Measurements from ENCODE around the gene SSPN.

SSPN gene

GRCh38 chr12:26187014-26187798, 8.2 kb upstream of the SSPN start:
- DNase-seq (ENCODE audit: low spot score): no peak

GRCh38 chr12:26188127-26188526, 7.2 kb upstream of the SSPN start:
- DNase-seq (ENCODE audit: low spot score): no peak

DNA sequence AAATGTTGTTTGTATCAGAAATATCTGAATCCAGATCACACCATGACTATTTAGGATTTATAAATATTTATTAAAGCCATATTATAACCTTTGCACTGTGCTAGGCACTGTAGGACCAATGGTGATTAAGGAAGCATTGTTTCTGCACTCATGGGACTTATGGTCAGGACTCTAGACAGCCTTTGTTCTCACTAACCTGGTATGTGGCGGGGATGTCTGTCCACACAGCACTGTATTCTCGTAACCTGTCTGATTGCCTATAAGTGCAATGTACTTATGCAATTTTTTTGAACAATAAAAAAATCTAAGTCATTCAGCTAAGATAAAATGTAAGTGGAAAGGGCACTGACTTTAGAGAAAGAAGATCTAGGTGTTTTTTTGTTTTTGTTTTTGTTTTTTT, 6.7 kb upstream of the SSPN start:
- no peak for DNase-seq (ENCODE audit: low spot score)

DNA sequence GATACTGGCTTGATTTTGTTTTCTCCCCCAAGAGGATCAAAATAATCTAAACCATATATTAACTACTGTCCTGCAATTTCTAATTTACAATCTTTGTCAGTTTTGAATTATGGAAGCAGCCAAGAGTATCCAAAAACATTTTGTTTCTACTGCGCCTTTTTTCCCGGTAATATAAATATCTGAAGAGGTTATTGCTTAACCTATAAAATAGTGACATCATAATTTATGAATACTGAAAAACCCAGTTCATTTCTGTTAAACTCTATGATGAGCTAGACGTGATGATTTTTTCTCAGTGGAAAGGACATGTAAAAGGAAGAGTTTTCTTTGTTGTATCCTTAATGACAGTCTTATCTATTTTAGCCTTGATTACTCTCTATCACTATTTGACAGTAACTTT, 3.2 kb upstream of the SSPN start:
- DNase-seq (ENCODE audit: low spot score): no peak

- DNase-seq (ENCODE audit: low spot score): no peak
Observed at GRCh38 chr12:26193539-26193938, 1.8 kb upstream of the SSPN start.

DNA sequence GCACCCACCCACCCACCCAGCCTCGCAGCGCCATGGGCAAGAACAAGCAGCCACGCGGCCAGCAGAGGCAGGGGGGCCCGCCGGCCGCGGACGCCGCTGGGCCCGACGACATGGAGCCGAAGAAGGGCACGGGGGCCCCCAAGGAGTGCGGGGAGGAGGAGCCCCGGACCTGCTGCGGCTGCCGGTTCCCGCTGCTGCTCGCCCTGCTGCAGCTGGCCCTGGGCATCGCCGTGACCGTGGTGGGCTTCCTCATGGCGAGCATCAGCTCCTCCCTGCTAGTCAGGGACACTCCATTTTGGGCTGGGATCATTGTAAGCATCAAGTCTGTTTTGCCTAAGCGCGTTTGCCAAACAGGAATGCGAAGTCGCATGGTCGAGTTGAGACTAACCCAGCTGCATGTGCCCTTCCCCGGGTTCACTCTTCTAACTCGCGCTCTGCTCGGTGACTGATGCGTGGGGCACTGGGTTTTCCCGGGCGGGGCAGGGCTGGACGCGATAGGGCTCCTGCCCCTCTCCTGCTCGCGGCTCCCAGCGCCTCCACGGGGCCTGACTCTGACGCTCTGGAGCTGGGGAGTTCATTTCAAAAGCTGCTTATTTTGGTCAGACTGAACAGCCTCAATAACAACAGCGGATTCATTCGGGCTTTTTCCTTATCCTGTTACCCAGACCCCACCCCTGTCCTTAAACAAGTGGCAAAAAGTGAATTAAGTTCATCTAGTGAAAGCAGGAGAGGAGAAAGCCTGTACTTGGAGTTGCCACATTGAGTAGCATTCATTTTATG, 458 bp downstream of the SSPN start:
- DNase-seq (ENCODE audit: low spot score): peak; percentile 53

DNA sequence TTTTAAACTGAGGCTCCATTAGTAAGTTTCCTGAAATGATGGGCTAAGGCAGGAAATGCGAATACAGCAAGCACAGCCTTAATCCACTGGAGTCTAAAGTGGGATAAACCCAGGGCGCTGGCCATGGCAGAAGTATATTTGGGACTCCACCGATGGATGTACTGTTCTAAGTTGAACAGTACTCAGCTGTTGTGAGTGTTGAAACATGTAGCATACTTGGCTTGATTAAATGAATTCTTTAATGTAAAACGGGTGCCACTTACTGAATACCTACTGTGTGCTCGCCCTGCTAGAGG, 996 bp downstream of the SSPN start:
- no peak for DNase-seq (ENCODE audit: low spot score)

- DNase-seq (ENCODE audit: low spot score): no peak
Observed at GRCh38 chr12:26197832-26198231, 2.5 kb downstream of the SSPN start.

- DNase-seq (ENCODE audit: low spot score): no peak
Observed at GRCh38 chr12:26198742-26199141, 3.4 kb downstream of the SSPN start.

GRCh38 chr12:26203167-26203780, 7.9 kb downstream of the SSPN start:
- no peak for DNase-seq (ENCODE audit: low spot score)

GRCh38 chr12:26204612-26205289, 9.4 kb downstream of the SSPN start:
- no peak for DNase-seq (ENCODE audit: low spot score)

DNA sequence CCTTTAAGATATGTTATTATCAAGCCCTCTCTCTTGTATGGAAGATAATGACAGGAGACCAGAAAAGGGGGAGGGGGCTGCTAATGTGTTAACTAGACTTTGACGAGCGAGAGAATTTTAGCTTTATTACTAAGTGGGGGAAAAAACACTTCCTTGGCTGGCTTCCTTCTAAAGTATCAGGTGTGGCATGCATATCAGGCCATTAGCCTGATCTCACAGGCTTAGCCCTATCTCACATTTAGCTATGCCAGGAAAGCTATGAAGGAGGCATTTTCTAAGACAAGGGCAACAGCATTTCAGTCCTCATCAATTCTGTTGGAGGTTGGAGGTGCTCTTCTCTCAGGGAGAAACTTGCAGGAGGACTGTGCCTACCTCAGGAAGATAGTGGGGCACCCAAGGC, 9.9 kb downstream of the SSPN start:
- DNase-seq (ENCODE audit: low spot score): no peak

GRCh38 chr12:26205941-26206340, 10.6 kb downstream of the SSPN start:
- no peak for DNase-seq (ENCODE audit: low spot score)

DNA sequence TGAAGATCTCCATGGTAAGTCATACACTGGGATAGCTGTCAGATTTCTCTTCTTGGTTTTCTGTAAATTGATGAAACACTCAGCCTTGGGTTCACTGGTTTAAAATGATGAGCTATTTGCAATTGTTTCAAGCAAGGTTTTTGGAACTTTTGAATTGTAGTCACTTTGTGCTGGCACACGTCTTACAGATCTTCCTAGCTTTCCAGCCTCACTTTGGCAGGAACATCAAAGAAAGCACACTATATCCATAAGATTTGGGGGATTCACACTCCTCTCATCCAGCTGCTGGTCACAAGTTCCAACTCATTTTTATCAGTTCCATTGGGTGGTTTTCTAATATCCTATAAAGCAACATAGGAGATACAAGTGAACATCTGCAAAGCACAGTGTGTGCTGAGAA, 16.0 kb downstream of the SSPN start:
- DNase-seq (ENCODE audit: low spot score): no peak

- no peak for DNase-seq (ENCODE audit: low spot score)
Observed at GRCh38 chr12:26212396-26212795, 17.0 kb downstream of the SSPN start.

DNA sequence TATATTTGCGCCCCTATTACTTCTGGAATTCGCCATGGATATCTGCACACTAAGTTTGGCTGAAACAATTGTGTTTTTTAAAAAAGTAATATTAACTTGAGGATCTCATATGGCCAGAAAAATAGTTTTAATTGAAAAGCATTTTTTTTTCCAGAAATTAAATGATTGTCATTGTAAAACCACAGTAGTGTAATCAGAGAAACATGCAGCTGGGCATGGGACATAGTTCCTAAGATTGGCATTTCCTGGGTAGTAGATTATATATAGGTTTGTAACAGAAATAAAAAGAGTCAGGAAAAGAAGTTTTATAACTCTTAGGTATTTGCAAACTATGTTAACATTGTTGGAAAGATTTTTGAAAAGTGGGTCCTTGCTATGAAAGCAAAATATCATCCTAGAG, 17.6 kb downstream of the SSPN start:
- no peak for DNase-seq (ENCODE audit: low spot score)

DNA sequence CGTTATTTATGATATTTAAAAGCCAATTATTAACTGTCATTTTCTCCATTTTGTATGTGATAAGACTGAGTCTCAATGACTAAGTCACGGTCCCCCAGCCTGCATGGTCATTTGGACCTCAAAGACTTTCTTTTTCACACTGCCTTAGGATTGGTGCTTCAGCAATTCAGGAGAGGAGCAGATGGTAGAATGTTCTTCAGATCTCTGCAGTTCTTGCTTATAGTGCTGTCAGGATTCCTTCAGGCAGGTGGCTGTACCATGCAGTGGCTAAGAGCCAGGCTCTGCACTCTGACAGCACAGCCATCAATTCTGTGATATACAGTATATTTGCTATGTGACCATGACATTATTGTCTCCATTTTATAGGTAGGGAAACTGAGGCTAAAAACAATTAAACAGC, 18.7 kb downstream of the SSPN start:
- no peak for DNase-seq (ENCODE audit: low spot score)

DNA sequence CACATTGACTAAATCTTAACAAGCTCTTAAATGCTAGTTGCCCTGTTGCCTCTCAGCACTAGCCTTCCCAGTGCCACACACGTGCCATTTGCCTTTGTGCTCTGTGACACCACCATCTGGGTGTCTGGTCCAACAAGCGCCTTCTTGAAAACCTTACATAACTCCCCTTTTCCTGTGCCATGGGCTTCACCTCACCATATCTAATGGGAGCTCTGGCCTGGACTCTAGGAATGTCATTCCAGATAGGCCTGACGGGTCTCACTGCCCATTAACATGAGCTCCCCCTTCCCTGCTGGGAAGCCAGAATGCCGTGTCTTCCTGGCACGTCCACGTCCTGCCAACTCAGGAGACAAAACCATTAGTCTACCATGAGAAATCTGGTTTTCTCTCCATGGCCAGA, 24.4 kb downstream of the SSPN start:
- DNase-seq (ENCODE audit: low spot score): no peak

DNA sequence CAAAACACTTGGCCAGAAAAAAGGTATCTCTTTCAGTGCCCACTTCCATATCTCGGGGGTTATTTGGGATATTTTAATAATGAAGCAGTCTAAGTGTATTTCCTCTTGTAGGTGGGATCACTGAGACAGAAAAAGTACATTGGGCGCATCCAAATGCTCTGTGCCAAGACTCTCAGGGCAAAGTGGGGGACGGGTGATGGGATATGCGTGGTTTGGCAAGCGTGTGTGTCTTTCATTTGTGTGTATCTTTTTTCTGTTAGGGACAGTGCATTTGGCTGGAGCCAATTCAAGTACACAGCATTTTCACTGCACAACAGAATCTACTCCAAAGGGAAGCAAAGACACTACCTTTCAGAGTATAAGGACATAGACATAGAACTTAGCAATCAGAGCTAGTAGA, 29.3 kb downstream of the SSPN start:
- no peak for DNase-seq (ENCODE audit: low spot score)

- no peak for DNase-seq (ENCODE audit: low spot score)
Observed at GRCh38 chr12:26226122-26226521, 30.7 kb downstream of the SSPN start.

- DNase-seq (ENCODE audit: low spot score): no peak
Observed at GRCh38 chr12:26226629-26227360, 31.4 kb downstream of the SSPN start.

GRCh38 chr12:26227361-26227745, 32.0 kb downstream of the SSPN start:
- DNase-seq (ENCODE audit: low spot score): no peak

All from RKO (cell line).